IMR-90 (cell line): Measurements from ENCODE around the gene SLC22A12. TPM values are rescaled to one million over a fixed set of nuclear protein-coding genes. Genes with fewer than 3 reads are reported as not detected.

Experiments
- ATAC-seq: fragments of 200-7000 bp; cut with Tn5 transposase; 2 replicates; pipeline ENCODE4 v1.9.1; 2020; ENCODE audit warnings: low read depth, mild to moderate bottlenecking, moderate library complexity
- BruUV-seq: library from RNA; stranded (reverse); fragments of 400-500 nt; replicated peaks from 2 replicates; lab custom pipeline; 2021; lab: Mats Ljungman, UMichigan
- CTCF ChIA-PET: fragments of 300-600 bp; formaldehyde crosslinking; extraction: SDS; loops from one replicate; lab custom pipeline; 2021; ENCODE audit warnings: antibody characterized with exemption; lab: Yijun Ruan, JAX
- POLR2A ChIA-PET: fragments of 300-600 bp; sonication (Branson Sonifier 250); formaldehyde crosslinking; loops from one replicate; lab custom pipeline; 2022; ENCODE audit warnings: antibody characterized with exemption; ENCODE audit not compliant: unreplicated experiment; lab: Charles Lee
- DNase-seq: peaks from one replicate; pipeline ENCODE4 v3.0.0; 2013
- H2AFZ ChIP-seq: replicated peaks from 2 replicates; pipeline ENCODE3; 2013; ENCODE audit warnings: low read length, mild to moderate bottlenecking; ENCODE audit not compliant: poor library complexity
- H2AK5ac ChIP-seq: 2 replicates; pipeline ENCODE4 v1.6.1; 2013; ENCODE audit warnings: low read depth, low read length, inconsistent platforms
- H2AK9ac ChIP-seq: replicated peaks from 2 replicates; pipeline ENCODE3; 2013; ENCODE audit warnings: mild to moderate bottlenecking, low read depth, low read length, moderate library complexity; ENCODE audit not compliant: poor library complexity
- H2BK120ac ChIP-seq: 2 replicates; pipeline ENCODE4 v1.6.1; 2013; ENCODE audit warnings: low read depth, low read length, inconsistent platforms
- H2BK15ac ChIP-seq: 3 replicates; pipeline ENCODE4 v1.6.1; 2013; ENCODE audit warnings: low read depth, low read length, inconsistent platforms
- H2BK20ac ChIP-seq: 2 replicates; pipeline ENCODE4 v1.6.1; 2013; ENCODE audit warnings: low read depth, mild to moderate bottlenecking, inconsistent platforms, low read length, moderate library complexity
- H2BK5ac ChIP-seq: 2 replicates; pipeline ENCODE4 v1.6.1; 2013; ENCODE audit warnings: mild to moderate bottlenecking, low read depth, low read length, inconsistent platforms; ENCODE audit not compliant: poor library complexity, severe bottlenecking
- H3K14ac ChIP-seq: replicated peaks from 2 replicates; pipeline ENCODE4 v1.6.1; 2013; ENCODE audit warnings: low read depth, low read length, inconsistent platforms
- H3K18ac ChIP-seq: 2 replicates; pipeline ENCODE4 v1.6.1; 2013; ENCODE audit warnings: low read depth, low read length, control low read depth
- H3K23ac ChIP-seq: 2 replicates; pipeline ENCODE4 v1.6.1; 2013; ENCODE audit warnings: low read depth, low read length, inconsistent platforms
- H3K27ac ChIP-seq: 2 replicates; pipeline ENCODE4 v1.5.1; 2013; ENCODE audit warnings: mild to moderate bottlenecking, control low read depth, low read length; ENCODE audit not compliant: insufficient read depth
- H3K27me3 ChIP-seq: 2 replicates; pipeline ENCODE4 v1.6.1; 2013; ENCODE audit warnings: low read length; ENCODE audit not compliant: control insufficient read depth, insufficient read depth
- H3K36me3 ChIP-seq: 2 replicates; pipeline ENCODE4 v1.6.1; 2013; ENCODE audit warnings: low read length, mixed read lengths; ENCODE audit not compliant: control insufficient read depth, insufficient read depth
- H3K4ac ChIP-seq: 2 replicates; pipeline ENCODE4 v1.6.1; 2013; ENCODE audit warnings: low read depth, low read length, inconsistent platforms
- H3K4me1 ChIP-seq: 2 replicates; pipeline ENCODE4 v1.6.1; 2013; ENCODE audit warnings: low read length, mixed read lengths; ENCODE audit not compliant: control insufficient read depth, insufficient read depth
- H3K4me2 ChIP-seq: 2 replicates; pipeline ENCODE4 v1.6.1; 2013; ENCODE audit warnings: low read depth, mild to moderate bottlenecking, control low read depth, low read length, moderate library complexity
- H3K4me3 ChIP-seq: 2 replicates; pipeline ENCODE4 v1.5.1; 2013; ENCODE audit warnings: low read depth, mild to moderate bottlenecking, control low read depth, low read length, moderate library complexity; ENCODE audit not compliant: insufficient read depth
- H3K56ac ChIP-seq: 2 replicates; pipeline ENCODE4 v1.6.1; 2013; ENCODE audit warnings: low read length, inconsistent platforms; ENCODE audit not compliant: insufficient read depth; ENCODE audit errors: extremely low read depth
- H3K79me1 ChIP-seq, 2 experiments: 2 replicates each; pipeline ENCODE4 v1.6.1; 2013; ENCODE audit warnings: low read length in 2 of 2, inconsistent platforms in 1 of 2, low read depth in 1 of 2
- H3K9ac ChIP-seq: 2 replicates; pipeline ENCODE4 v1.6.1; 2013; ENCODE audit warnings: low read depth, low read length, control low read depth
- H3K9me1 ChIP-seq: 2 replicates; pipeline ENCODE4 v1.6.1; 2013; ENCODE audit warnings: low read length, inconsistent platforms; ENCODE audit not compliant: insufficient read depth
- H3K9me3 ChIP-seq: 2 replicates; pipeline ENCODE4 v1.6.1; 2013; ENCODE audit warnings: low read length; ENCODE audit not compliant: control insufficient read depth, insufficient read depth
- H4K20me1 ChIP-seq: 2 replicates; pipeline ENCODE4 v1.6.1; 2013; ENCODE audit warnings: low read length, inconsistent platforms; ENCODE audit not compliant: insufficient read depth
- H4K5ac ChIP-seq: 2 replicates; pipeline ENCODE4 v1.6.1; 2013; ENCODE audit warnings: mild to moderate bottlenecking, low read depth, low read length, control low read depth
- H4K8ac ChIP-seq, 2 experiments: 2 replicates each; pipeline ENCODE4 v1.6.1; 2013; ENCODE audit warnings: low read depth in 2 of 2, low read length in 2 of 2, control low read depth in 1 of 2, inconsistent platforms in 1 of 2
- H4K91ac ChIP-seq: 2 replicates; pipeline ENCODE4 v1.6.1; 2013; ENCODE audit warnings: low read depth, low read length, inconsistent platforms; ENCODE audit not compliant: insufficient read depth
- BHLHE40 ChIP-seq: fragments of 150-350 bp; IDR thresholded peaks from 2 replicates; pipeline ENCODE4 v1.6.1; 2016; ENCODE audit warnings: mild to moderate bottlenecking, low read depth, low read length
- CEBPB ChIP-seq: IDR thresholded peaks from 2 replicates; pipeline ENCODE4 v1.6.1; 2012; ENCODE audit warnings: low read depth, low read length, improper control_type of control experiment
- CHD1 ChIP-seq: IDR thresholded peaks from 2 replicates; pipeline ENCODE4 v1.6.1; 2012; ENCODE audit warnings: low read depth, low read length, improper control_type of control experiment
- CTCF ChIP-seq: conservative IDR thresholded peaks from 2 replicates; pipeline ENCODE4 v1.5.1; 2012; ENCODE audit warnings: mild to moderate bottlenecking, low read depth, low read length, improper control_type of control experiment
- ELK1 ChIP-seq: fragments of 150-350 bp; IDR thresholded peaks from 2 replicates; pipeline ENCODE4 v1.6.1; 2016; ENCODE audit warnings: low read depth, mild to moderate bottlenecking, low read length, moderate library complexity, borderline replicate concordance
- FOS ChIP-seq: fragments of 150-350 bp; IDR thresholded peaks from 2 replicates; pipeline ENCODE4 v1.6.1; 2016; ENCODE audit warnings: low read depth, low read length
- MAFK ChIP-seq: IDR thresholded peaks from 2 replicates; pipeline ENCODE4 v1.6.1; 2012; ENCODE audit warnings: low read depth, low read length, improper control_type of control experiment
- MAZ ChIP-seq: IDR thresholded peaks from 2 replicates; pipeline ENCODE4 v1.6.1; 2012; ENCODE audit warnings: low read depth, mild to moderate bottlenecking, low read length, improper control_type of control experiment, moderate library complexity, borderline replicate concordance
- POLR2A ChIP-seq: IDR thresholded peaks from 2 replicates; pipeline ENCODE4 v1.6.1; 2012; ENCODE audit warnings: mild to moderate bottlenecking, low read depth, low read length
- RCOR1 ChIP-seq: IDR thresholded peaks from 2 replicates; pipeline ENCODE4 v1.6.1; 2012; ENCODE audit warnings: mild to moderate bottlenecking, low read length, improper control_type of control experiment; ENCODE audit not compliant: insufficient replicate concordance
- USF2 ChIP-seq: fragments of 150-350 bp; IDR thresholded peaks from 2 replicates; pipeline ENCODE4 v1.6.1; 2017; ENCODE audit warnings: mild to moderate bottlenecking, antibody characterized with exemption, low read length, low read depth
- WGBS, 2 experiments: methylation state at CpG; one replicate each; pipeline versions ENCODE4 v1.1.5 to v1.1.7; 2013; ENCODE audit warnings: missing lambda C conversion rate in 2 of 2; ENCODE audit not compliant: insufficient read length in 1 of 2; ENCODE audit errors: extremely low coverage in 2 of 2; 5-methylcytosine and 5-hydroxymethylcytosine counted together
- dilution Hi-C: fragments of 300-500 bp; cut with HindIII; formaldehyde crosslinking; loops from one replicate; pipeline ENCODE4 v1.14.3; 2018; ENCODE audit warnings: low sequenced_read_pairs; ENCODE audit not compliant: unreplicated experiment
- in situ Hi-C: fragments of 300-500 bp; cut with MboI; formaldehyde crosslinking; loops from 3 replicates; pipeline ENCODE4 v1.14.3; 2019; ENCODE audit warnings: low sequenced_read_pairs, inconsistent platforms, mixed read lengths
- intact Hi-C: fragments of 100-400 bp; cut with micrococcal nuclease; formaldehyde crosslinking; loops from 2 replicates; pipeline ENCODE4 v1.10.0; 2022
- polyA plus RNA-seq, 3 experiments: library from polyadenylated mRNA; depleted of rRNA; stranded (reverse); fragments of >200 nt; gene quantifications; 2 replicates each; pipeline ENCODE4 v1.2.3, GENCODE V29; 2012; ENCODE audit warnings: low replicate concordance in 1 of 3
- total RNA-seq: library from RNA; depleted of rRNA; stranded (reverse); fragments of >200 nt; gene quantifications from 2 replicates; pipeline ENCODE4 v1.2.3, GENCODE V29; 2012

SLC22A12 gene
- total and polyA plus RNA-seq, 2 of the 4 experiments (the other 2 are of a cell fraction): not detected

DNA sequence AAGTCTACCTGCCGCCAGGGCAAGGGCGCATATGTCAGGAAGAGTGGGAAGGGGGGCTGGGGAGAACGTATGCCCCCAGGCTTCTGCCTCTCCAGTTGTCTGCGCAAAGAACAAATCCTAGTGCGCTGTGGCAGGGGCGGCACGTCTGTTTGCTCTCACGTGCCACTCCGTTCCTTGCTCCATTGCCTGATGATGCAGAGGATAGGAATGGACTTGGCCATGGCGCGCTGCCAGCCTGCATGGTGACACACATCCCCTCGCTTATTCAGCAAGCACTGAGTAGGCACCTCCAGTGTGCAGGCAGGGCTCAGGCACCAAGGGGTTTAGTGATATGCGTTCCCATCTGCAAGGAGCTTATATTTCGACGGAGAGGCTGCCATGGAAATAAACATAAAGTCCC, 45.4 kb upstream of the SLC22A12 start:
- H4K91ac ChIP-seq: no peak overlapping the region; the same call in 1 of the 2 replicates
- H3K4me3 ChIP-seq: no peak overlapping the region
- no peak overlapping the region for H3K4me2 ChIP-seq
- no peak overlapping the region for H3K18ac ChIP-seq
- no peak for TF ChIP-seq ELK1
- TF ChIP-seq USF2: peak; percentile 15; the same call in 1 of the 2 replicates
- peak; percentile 96 for TF ChIP-seq BHLHE40
- no peak for TF ChIP-seq CHD1
- no peak for TF ChIP-seq MAFK
- no peak for TF ChIP-seq POLR2A
- TF ChIP-seq RCOR1: no peak
- TF ChIP-seq MAZ: no peak
- no peak for TF ChIP-seq FOS
- TF ChIP-seq CTCF: no peak
- peak; percentile 44; the same call in 1 of the 2 replicates for TF ChIP-seq CEBPB
- peak; percentile 57 for ATAC-seq
- 0 out of 2 replicates have a peak, but pooled peaks cover 3% of the 10 kb centered on the region for H3K9me1 ChIP-seq
- no peaks in the 10 kb centered on the region for H3K9me3 ChIP-seq
- no peaks in the 10 kb centered on the region for H3K4me1 ChIP-seq
- H2BK15ac ChIP-seq: no peak overlapping the region
- H2BK120ac ChIP-seq: no peak overlapping the region
- in situ Hi-C loops (no loop called here), dilution Hi-C loops (no loop called here), intact Hi-C loops (no loop called here)
- no peaks in the 10 kb centered on the region for H3K36me3 ChIP-seq
- H2BK20ac ChIP-seq: peak overlapping the region; percentile 59; the same call in 1 of the 2 replicates
- no peak overlapping the region for H3K14ac ChIP-seq
- ChIA-PET POLR2A (no interaction called here), CTCF (no interaction called here)
- no peak overlapping the region for H3K27ac ChIP-seq
- H3K4ac ChIP-seq: no peak overlapping the region; the same call in 1 of the 2 replicates
- H4K20me1 ChIP-seq: no peaks in the 10 kb centered on the region
- H2BK5ac ChIP-seq: no peak overlapping the region
- peaks cover 12% of the 10 kb centered on the region for H3K27me3 ChIP-seq
- H2AK9ac ChIP-seq: peak overlapping the region; percentile 66
- H4K5ac ChIP-seq: no peak overlapping the region
- no TSS peak for BruUV-seq
- no peak overlapping the region for H3K56ac ChIP-seq
- H3K9ac ChIP-seq: no peak overlapping the region
- H2AK5ac ChIP-seq: no peak overlapping the region
- no peak overlapping the region for H3K23ac ChIP-seq
- peak; percentile 69 for DNase-seq
- H2AFZ ChIP-seq: peak overlapping the region; percentile 86
- no peak overlapping the region for H4K8ac ChIP-seq
- no peaks in the 10 kb centered on the region for H3K79me1 ChIP-seq
- 73% methylated on average over 9 of the region's 15 CpGs; no CpG with 5 or more reads in 1 of the 2 experiments for WGBS, 2 experiments
